SU-DHL-6 (cell line): Measurements from ENCODE around the gene OVOL1.

Source experiments
- H2AFZ ChIP-seq: fragments of 200-600 bp; sonication (generic); 2 replicates; pipeline ENCODE4 v1.6.1; 2014; ENCODE audit warnings: low read depth, mild to moderate bottlenecking, moderate library complexity, mixed read lengths, antibody characterized with exemption, low read length; ENCODE audit not compliant: severe bottlenecking
- H3F3A ChIP-seq: fragments of 200-600 bp; shearing (Covaris generic); 2 replicates; pipeline ENCODE4 v1.6.0; 2016; ENCODE audit warnings: antibody characterized with exemption, mild to moderate bottlenecking; ENCODE audit not compliant: insufficient read depth
- H3K27ac ChIP-seq: fragments of 200-600 bp; sonication (generic); 2 replicates; pipeline ENCODE4 v1.5.1; 2016; ENCODE audit warnings: low read depth, mild to moderate bottlenecking, low read length, moderate library complexity, mixed read lengths
- H3K27me3 ChIP-seq: fragments of 200-600 bp; sonication (generic), shearing (Covaris generic); 2 replicates; pipeline ENCODE4 v1.6.0; 2014; ENCODE audit warnings: mild to moderate bottlenecking, low read length
- H3K36me3 ChIP-seq: fragments of 200-600 bp; sonication (generic); 2 replicates; pipeline ENCODE4 v1.6.1; 2014; ENCODE audit warnings: mild to moderate bottlenecking, low read length, mixed read lengths
- H3K4me2 ChIP-seq: fragments of 300-600, 200-600 bp; shearing (Covaris generic), sonication (generic); 2 replicates; pipeline ENCODE4 v1.6.0; 2014; ENCODE audit warnings: low read length, low read depth, mild to moderate bottlenecking; ENCODE audit not compliant: poor library complexity, severe bottlenecking
- H3K4me3 ChIP-seq: fragments of 200-600 bp; sonication (generic); 2 replicates; pipeline ENCODE4 v1.5.1; 2014; ENCODE audit warnings: antibody characterized with exemption, low read length, mild to moderate bottlenecking, mixed read lengths; ENCODE audit not compliant: insufficient read depth, poor library complexity, severe bottlenecking
- H3K79me2 ChIP-seq: fragments of 200-600 bp; sonication (generic); 2 replicates; pipeline ENCODE4 v1.6.1; 2014; ENCODE audit warnings: mild to moderate bottlenecking, low read length, moderate library complexity; ENCODE audit not compliant: insufficient read depth
- H3K9ac ChIP-seq: fragments of 200-600 bp; sonication (generic); 2 replicates; pipeline ENCODE4 v1.7.0; 2014; ENCODE audit warnings: mild to moderate bottlenecking, low read length
- H3K9me2 ChIP-seq: fragments of 200-600 bp; sonication (generic); replicated peaks from 2 replicates; pipeline ENCODE4 v1.6.1; 2014; ENCODE audit warnings: low read length; ENCODE audit not compliant: insufficient read depth
- H3K9me3 ChIP-seq: fragments of 200-600 bp; sonication (generic); 2 replicates; pipeline ENCODE4 v1.6.1; 2014; ENCODE audit warnings: low read length, mixed read lengths; ENCODE audit not compliant: insufficient read depth
- H4K20me1 ChIP-seq: fragments of 200-600 bp; sonication (generic); 2 replicates; pipeline ENCODE4 v1.6.1; 2014; ENCODE audit warnings: low read depth, mild to moderate bottlenecking, antibody characterized with exemption, low read length, moderate library complexity, mixed read lengths
- EZH2phosphoT487 ChIP-seq: fragments of 200-600 bp; sonication (generic), shearing (Covaris generic); conservative IDR thresholded peaks from 2 replicates; pipeline ENCODE4 v1.6.1; 2018; ENCODE audit warnings: mild to moderate bottlenecking, antibody characterized with exemption, low read length, moderate library complexity, mixed read lengths
- TF ChIP-seq, protein P1 (sequence below): fragments of 200-600 bp; sonication (generic); IDR thresholded peaks from one replicate; pipeline ENCODE4 v1.5.1; 2017; ENCODE audit warnings: antibody characterized with exemption, mild to moderate bottlenecking, low read length, moderate library complexity; ENCODE audit not compliant: insufficient read depth, poor library complexity, severe bottlenecking

OVOL1 gene

DNA sequence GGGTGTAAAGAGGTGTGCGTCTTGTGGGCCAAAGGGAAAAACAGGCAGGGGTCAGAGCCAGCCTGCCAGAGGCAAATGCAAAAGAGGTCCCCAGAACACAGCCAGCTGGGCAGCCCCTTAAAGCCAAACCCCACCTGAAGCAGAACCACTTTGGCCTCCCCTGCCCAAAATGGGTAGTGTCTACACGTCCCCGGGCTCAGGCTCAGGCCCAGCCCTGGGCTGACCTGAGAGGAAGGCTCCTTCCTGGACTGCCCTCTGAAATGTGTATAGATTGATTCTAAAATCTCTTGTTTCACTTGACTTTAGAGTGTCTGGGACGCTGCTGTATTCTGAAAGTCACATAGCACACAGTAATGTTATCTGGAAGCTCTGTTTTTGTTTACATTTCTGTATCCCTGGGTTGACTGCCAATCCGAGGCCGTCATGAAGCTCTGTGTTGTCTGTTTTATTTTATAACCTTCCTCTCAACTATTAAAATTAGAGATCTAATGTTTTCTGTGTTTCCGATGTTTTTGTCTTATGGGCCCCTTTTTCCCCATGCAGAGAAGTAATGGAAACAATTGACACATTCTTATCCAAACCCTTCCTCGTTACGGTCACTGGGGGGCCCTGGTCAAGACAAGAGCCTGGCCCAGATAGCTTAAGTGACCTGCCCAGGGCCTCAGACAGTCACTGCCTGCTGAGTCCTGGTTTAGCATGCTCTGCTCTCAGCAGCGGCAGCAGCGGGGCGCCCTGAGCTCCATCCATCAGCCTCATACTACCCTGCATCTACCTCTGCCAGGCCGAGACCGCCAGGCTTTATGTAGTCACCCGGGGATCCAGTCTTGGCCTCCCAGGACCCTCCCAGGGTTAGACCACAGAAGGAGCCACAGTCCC is 10.1 kb downstream of the OVOL1 start:
- no peak for TF ChIP-seq EZH2phosphoT487
- TF ChIP-seq, protein P1, sequence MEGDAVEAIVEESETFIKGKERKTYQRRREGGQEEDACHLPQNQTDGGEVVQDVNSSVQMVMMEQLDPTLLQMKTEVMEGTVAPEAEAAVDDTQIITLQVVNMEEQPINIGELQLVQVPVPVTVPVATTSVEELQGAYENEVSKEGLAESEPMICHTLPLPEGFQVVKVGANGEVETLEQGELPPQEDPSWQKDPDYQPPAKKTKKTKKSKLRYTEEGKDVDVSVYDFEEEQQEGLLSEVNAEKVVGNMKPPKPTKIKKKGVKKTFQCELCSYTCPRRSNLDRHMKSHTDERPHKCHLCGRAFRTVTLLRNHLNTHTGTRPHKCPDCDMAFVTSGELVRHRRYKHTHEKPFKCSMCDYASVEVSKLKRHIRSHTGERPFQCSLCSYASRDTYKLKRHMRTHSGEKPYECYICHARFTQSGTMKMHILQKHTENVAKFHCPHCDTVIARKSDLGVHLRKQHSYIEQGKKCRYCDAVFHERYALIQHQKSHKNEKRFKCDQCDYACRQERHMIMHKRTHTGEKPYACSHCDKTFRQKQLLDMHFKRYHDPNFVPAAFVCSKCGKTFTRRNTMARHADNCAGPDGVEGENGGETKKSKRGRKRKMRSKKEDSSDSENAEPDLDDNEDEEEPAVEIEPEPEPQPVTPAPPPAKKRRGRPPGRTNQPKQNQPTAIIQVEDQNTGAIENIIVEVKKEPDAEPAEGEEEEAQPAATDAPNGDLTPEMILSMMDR = no peak
- Histone ChIP-seq H2AFZ (no peak overlapping the region), H3K9me2 (no peaks in the 10 kb centered on the region), H4K20me1 (no peaks in the 10 kb centered on the region), H3F3A (no peaks in the 10 kb centered on the region), H3K27ac (no peak overlapping the region), H3K79me2 (no peaks in the 10 kb centered on the region), H3K4me2 (no peak overlapping the region), H3K36me3 (no peaks in the 10 kb centered on the region), H3K4me3 (no peak overlapping the region), H3K27me3 (no peaks in the 10 kb centered on the region), H3K9ac (no peak overlapping the region), H3K9me3 (no peaks in the 10 kb centered on the region)

DNA sequence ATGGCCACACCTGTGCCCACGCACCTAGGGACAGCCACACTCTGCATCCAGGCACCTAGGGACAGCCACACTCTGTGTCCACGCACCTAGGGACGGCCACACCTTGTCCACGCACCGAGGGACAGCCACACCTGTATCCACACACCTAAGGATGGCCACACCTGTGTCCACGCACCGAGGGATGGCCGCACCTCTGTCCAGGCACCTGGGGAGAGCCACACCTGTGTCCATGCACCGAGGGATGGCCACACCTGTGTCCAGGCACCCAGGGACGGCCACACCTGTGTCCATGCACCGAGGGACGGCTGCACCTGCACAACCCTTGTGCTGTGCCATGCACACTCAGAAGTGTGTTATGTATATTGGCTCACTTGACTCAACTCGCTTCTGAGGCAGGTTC is 10.8 kb downstream of the OVOL1 start:
- Histone ChIP-seq H2AFZ (no peak overlapping the region), H3K36me3 (no peaks in the 10 kb centered on the region), H3K27me3 (no peaks in the 10 kb centered on the region), H3K4me3 (no peak overlapping the region), H3K79me2 (no peaks in the 10 kb centered on the region), H3K9ac (no peak overlapping the region), H3K27ac (no peak overlapping the region), H3K4me2 (no peak overlapping the region), H3K9me3 (no peaks in the 10 kb centered on the region), H4K20me1 (no peaks in the 10 kb centered on the region), H3K9me2 (no peaks in the 10 kb centered on the region), H3F3A (no peaks in the 10 kb centered on the region)
- TF ChIP-seq EZH2phosphoT487 = no peak
- TF ChIP-seq, protein P1 = no peak

DNA sequence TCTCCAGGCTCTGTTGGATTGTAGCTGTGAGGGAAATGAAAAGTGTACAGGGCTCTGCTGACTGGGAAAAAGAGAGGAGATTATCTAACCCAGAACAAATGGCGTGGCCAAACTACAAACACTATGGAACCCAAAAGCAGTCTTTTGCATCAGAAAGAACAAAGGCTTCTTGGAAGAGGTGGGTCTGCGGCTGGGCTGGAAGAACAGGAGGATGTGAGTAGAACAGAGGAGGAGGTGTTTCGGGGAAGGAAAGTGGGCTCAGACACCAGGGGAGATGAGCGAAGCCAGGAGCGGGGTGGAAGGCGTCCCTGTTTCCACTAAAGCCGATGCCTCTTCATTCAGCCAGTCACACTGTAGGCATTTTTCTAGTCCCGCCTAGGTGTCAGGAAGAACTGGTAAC is 12.0 kb downstream of the OVOL1 start:
- no peak overlapping the region for H3K27ac ChIP-seq
- no peaks in the 10 kb centered on the region for H3K9me2 ChIP-seq
- H4K20me1 ChIP-seq = no peaks in the 10 kb centered on the region
- no peak overlapping the region for H3K4me2 ChIP-seq
- H3K4me3 ChIP-seq = no peak overlapping the region
- no peaks in the 10 kb centered on the region for H3K79me2 ChIP-seq
- no peak overlapping the region for H3K9ac ChIP-seq
- no peaks in the 10 kb centered on the region for H3K9me3 ChIP-seq
- TF ChIP-seq EZH2phosphoT487 = no peak
- TF ChIP-seq, protein P1 = no peak
- H3K27me3 ChIP-seq = no peaks in the 10 kb centered on the region
- no peaks in the 10 kb centered on the region for H3K36me3 ChIP-seq
- no peak overlapping the region for H2AFZ ChIP-seq
- no peaks in the 10 kb centered on the region for H3F3A ChIP-seq
